ENCODE data around the gene ZNF827. TPM values are rescaled to one million over a fixed set of nuclear protein-coding genes. Genes with fewer than 3 reads are reported as not detected.

ZNF827 gene
- total and polyA plus RNA-seq, 2 experiments from 2014 or later: 20.3 to 33.1 TPM

GRCh38 chr4:145779319-145779801, 159.3 kb downstream of the ZNF827 start:
- Mint-ChIP-seq H3K27ac (peak overlapping the region; percentile 76), H3K36me3 (ENCODE audit: low read depth) (peaks cover 42% of the 10 kb centered on the region), H3K9me3 (no peaks in the 10 kb centered on the region; the same call in 2 of the 3 replicates), H3K27me3 (ENCODE audit: insufficient read depth, low read depth, poor library complexity) (peaks cover 1% of the 10 kb centered on the region), H3K4me1 (peaks cover 30% of the 10 kb centered on the region), H3K4me3 (no peak overlapping the region)
- no peaks in the 10 kb centered on the region for H3K27me3 ChIP-seq (ENCODE audit: insufficient read depth)
- no peaks in the 10 kb centered on the region for H3K36me3 ChIP-seq (ENCODE audit: insufficient read depth)
- H3K9me2 ChIP-seq (ENCODE audit: insufficient read depth): 0 out of 2 replicates have a peak, but pooled peaks cover 4% of the 10 kb centered on the region
- peak; percentile 56 for ATAC-seq
- no peak overlapping the region for H2AFZ ChIP-seq
- no peaks in the 10 kb centered on the region for H4K20me1 ChIP-seq (replicated peaks; ENCODE audit: insufficient read depth)
- no peak overlapping the region for H3K4me3 ChIP-seq
- peak overlapping the region; percentile 92 for H3K27ac ChIP-seq (ENCODE audit: low read depth)
- H3K4me2 ChIP-seq: 0 out of 2 replicates have a peak overlapping the region, but pooled peaks have one; percentile 18
- H3K4me1 ChIP-seq (ENCODE audit: insufficient read depth): peaks cover 4% of the 10 kb centered on the region
- DNase-seq (ENCODE audit: low spot score): peak; percentile 61
- TF ChIP-seq, protein P1, sequence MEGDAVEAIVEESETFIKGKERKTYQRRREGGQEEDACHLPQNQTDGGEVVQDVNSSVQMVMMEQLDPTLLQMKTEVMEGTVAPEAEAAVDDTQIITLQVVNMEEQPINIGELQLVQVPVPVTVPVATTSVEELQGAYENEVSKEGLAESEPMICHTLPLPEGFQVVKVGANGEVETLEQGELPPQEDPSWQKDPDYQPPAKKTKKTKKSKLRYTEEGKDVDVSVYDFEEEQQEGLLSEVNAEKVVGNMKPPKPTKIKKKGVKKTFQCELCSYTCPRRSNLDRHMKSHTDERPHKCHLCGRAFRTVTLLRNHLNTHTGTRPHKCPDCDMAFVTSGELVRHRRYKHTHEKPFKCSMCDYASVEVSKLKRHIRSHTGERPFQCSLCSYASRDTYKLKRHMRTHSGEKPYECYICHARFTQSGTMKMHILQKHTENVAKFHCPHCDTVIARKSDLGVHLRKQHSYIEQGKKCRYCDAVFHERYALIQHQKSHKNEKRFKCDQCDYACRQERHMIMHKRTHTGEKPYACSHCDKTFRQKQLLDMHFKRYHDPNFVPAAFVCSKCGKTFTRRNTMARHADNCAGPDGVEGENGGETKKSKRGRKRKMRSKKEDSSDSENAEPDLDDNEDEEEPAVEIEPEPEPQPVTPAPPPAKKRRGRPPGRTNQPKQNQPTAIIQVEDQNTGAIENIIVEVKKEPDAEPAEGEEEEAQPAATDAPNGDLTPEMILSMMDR (conservative IDR thresholded peaks at IDR 0.05; ENCODE audit: low read depth in 2 of 2): no peak
- TF ChIP-seq JUNB (IDR thresholded peaks at IDR 0.05; ENCODE audit: unreplicated experiment): no peak
- TF ChIP-seq EZH2 (IDR thresholded peaks at IDR 0.05; ENCODE audit: low read depth, unreplicated experiment): no peak
- TF ChIP-seq ZNF114 (CRISPR knock-in tag; IDR thresholded peaks at IDR 0.05): no peak
- TF ChIP-seq POLR2AphosphoS5 (IDR thresholded peaks at IDR 0.05; ENCODE audit: low read depth): no peak
- no peak for TF ChIP-seq STAT1 (IDR thresholded peaks at IDR 0.05; ENCODE audit: unreplicated experiment)
- no peak for TF ChIP-seq REST (IDR thresholded peaks at IDR 0.05; ENCODE audit: unreplicated experiment)
- no peak for TF ChIP-seq CREB1 (CRISPR knock-in tag; IDR thresholded peaks at IDR 0.05; ENCODE audit: low read depth)
- no peak for TF ChIP-seq NANOG (IDR thresholded peaks at IDR 0.05; ENCODE audit: borderline replicate concordance)
- no peak for TF ChIP-seq ZNF331 (CRISPR knock-in tag; IDR thresholded peaks at IDR 0.05; ENCODE audit: low read depth)
- no peak for TF ChIP-seq EZH2phosphoT487 (IDR thresholded peaks at IDR 0.05; ENCODE audit: unreplicated experiment)
- TF ChIP-seq, protein P2, sequence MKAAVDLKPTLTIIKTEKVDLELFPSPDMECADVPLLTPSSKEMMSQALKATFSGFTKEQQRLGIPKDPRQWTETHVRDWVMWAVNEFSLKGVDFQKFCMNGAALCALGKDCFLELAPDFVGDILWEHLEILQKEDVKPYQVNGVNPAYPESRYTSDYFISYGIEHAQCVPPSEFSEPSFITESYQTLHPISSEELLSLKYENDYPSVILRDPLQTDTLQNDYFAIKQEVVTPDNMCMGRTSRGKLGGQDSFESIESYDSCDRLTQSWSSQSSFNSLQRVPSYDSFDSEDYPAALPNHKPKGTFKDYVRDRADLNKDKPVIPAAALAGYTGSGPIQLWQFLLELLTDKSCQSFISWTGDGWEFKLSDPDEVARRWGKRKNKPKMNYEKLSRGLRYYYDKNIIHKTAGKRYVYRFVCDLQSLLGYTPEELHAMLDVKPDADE (IDR thresholded peaks at IDR 0.05): no peak
- TF ChIP-seq ZNF462 (CRISPR knock-in tag; IDR thresholded peaks at IDR 0.05): no peak
- H3F3A ChIP-seq (replicated peaks; ENCODE audit: low read depth): peaks cover 5% of the 10 kb centered on the region; the same call in 1 of the 2 replicates
- H3K79me2 ChIP-seq (replicated peaks; ENCODE audit: insufficient read depth): no peaks in the 10 kb centered on the region

Data from GM23338 (cell line).